HG03558 (cell line): Measurements from ENCODE around the gene COMP.
"Not testable (repeated sequence)": the region's sequence is repeated elsewhere in the genome, so short reads cannot be mapped to it uniquely, and the experiment has no call there.

Experiments used
- ATAC-seq: cut with Tn5 transposase; IDR thresholded peaks from one replicate; pipeline ENCODE4 v1.9.1; 2021; ENCODE audit warnings: moderate number of reproducible peaks; ENCODE audit not compliant: unreplicated experiment; ENCODE audit errors: extremely low read depth

COMP gene

GRCh38 chr19:18790566-18791314, at the start of gene COMP:
TSS of gene COMP (minus strand) at chr19:18791305. CDS start at chr19:18791269, 36 bp downstream.
- ATAC-seq = no peak

- no peak for ATAC-seq
Observed at GRCh38 chr19:18840288-18841267, 49.5 kb upstream of the COMP start.

- ATAC-seq = no peak
Observed at GRCh38 chr19:18839465-18840287, 48.6 kb upstream of the COMP start.

- ATAC-seq = no peak
Observed at GRCh38 chr19:18834644-18834984, 43.5 kb upstream of the COMP start.

- ATAC-seq = no peak
Observed at GRCh38 chr19:18833849-18834643, 42.9 kb upstream of the COMP start.

GRCh38 chr19:18833141-18833476, 42.0 kb upstream of the COMP start:
- ATAC-seq = no peak

- no peak for ATAC-seq
Observed at GRCh38 chr19:18832306-18833140, 41.4 kb upstream of the COMP start.

- no peak for ATAC-seq
Observed at GRCh38 chr19:18831524-18832305, 40.6 kb upstream of the COMP start, which contains the start of gene UPF1. TSS of gene UPF1 (plus strand) at chr19:18831959. CDS start at chr19:18832210, 251 bp downstream.

GRCh38 chr19:18830488-18830887, 39.4 kb upstream of the COMP start:
- ATAC-seq = no peak

GRCh38 chr19:18828786-18829185, 37.7 kb upstream of the COMP start:
- no peak for ATAC-seq

GRCh38 chr19:18817574-18817973, 26.5 kb upstream of the COMP start:
- ATAC-seq = no peak

GRCh38 chr19:18816645-18817044, 25.5 kb upstream of the COMP start:
- not testable (repeated sequence) for ATAC-seq

- no peak for ATAC-seq
Observed at GRCh38 chr19:18815673-18816072, 24.6 kb upstream of the COMP start.

GRCh38 chr19:18814063-18814462, 23.0 kb upstream of the COMP start:
- no peak for ATAC-seq

- not testable (repeated sequence) for ATAC-seq
Observed at GRCh38 chr19:18811638-18812037, 20.5 kb upstream of the COMP start.

- ATAC-seq = no peak
Observed at GRCh38 chr19:18809149-18809868, 18.2 kb upstream of the COMP start.

GRCh38 chr19:18807861-18808331, 16.8 kb upstream of the COMP start:
- no peak for ATAC-seq
